PC-9 (cell line): ENCODE results near the gene PRKG1.

Source experiments
- EZH2 ChIP-seq: fragments of 200-600 bp; sonication (generic); IDR thresholded peaks from 2 replicates; pipeline ENCODE4 v1.8.0; 2017; ENCODE audit warnings: antibody characterized with exemption, low read depth
- TF ChIP-seq, protein P1 (sequence below): fragments of 200-600 bp; sonication (generic); conservative IDR thresholded peaks from 2 replicates; pipeline ENCODE4 v1.6.1; 2017; ENCODE audit warnings: mixed run types, antibody characterized with exemption, mild to moderate bottlenecking, moderate library complexity

DNA sequence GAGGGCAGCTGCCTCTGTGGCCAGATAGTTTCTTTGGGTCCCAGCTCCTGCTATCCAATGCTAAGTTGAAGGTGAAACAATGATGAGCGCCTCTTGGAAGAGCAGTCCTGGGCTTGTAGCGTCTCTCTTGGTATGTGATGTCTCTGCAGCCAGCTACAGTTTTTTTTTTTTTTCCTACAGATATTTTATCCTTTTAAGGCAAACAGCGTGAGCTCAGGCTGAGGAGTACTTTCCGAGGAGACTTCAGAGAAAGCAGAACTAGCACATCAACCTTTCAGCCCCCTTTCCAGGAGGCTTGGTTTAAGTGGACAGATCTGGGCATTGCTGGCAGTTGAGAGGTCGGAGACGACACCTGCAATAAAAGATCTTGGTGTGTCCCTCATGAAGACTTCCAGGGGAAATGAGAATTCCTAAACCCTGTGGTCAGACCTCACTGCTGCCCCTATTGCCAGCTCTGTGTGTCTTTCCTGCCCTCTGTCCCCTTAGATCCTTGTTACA lies 9.1 kb downstream of the PRKG1 start:
- TF ChIP-seq, protein P1, sequence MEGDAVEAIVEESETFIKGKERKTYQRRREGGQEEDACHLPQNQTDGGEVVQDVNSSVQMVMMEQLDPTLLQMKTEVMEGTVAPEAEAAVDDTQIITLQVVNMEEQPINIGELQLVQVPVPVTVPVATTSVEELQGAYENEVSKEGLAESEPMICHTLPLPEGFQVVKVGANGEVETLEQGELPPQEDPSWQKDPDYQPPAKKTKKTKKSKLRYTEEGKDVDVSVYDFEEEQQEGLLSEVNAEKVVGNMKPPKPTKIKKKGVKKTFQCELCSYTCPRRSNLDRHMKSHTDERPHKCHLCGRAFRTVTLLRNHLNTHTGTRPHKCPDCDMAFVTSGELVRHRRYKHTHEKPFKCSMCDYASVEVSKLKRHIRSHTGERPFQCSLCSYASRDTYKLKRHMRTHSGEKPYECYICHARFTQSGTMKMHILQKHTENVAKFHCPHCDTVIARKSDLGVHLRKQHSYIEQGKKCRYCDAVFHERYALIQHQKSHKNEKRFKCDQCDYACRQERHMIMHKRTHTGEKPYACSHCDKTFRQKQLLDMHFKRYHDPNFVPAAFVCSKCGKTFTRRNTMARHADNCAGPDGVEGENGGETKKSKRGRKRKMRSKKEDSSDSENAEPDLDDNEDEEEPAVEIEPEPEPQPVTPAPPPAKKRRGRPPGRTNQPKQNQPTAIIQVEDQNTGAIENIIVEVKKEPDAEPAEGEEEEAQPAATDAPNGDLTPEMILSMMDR: no peak
- no peak for TF ChIP-seq EZH2
